ENCODE data around the gene IFITM10. TPM values are rescaled to one million over a fixed set of nuclear protein-coding genes. Genes with fewer than 3 reads are reported as not detected.
A peak's percentile ranks its signal among the peaks of the same experiment; 100 is the strongest.
"Not testable (repeated sequence)": the region's sequence is repeated elsewhere in the genome, so short reads cannot be mapped to it uniquely, and the experiment has no call there.

IFITM10 gene
- total RNA-seq, 1 donor from 2014 or later: 0.96 TPM

DNA sequence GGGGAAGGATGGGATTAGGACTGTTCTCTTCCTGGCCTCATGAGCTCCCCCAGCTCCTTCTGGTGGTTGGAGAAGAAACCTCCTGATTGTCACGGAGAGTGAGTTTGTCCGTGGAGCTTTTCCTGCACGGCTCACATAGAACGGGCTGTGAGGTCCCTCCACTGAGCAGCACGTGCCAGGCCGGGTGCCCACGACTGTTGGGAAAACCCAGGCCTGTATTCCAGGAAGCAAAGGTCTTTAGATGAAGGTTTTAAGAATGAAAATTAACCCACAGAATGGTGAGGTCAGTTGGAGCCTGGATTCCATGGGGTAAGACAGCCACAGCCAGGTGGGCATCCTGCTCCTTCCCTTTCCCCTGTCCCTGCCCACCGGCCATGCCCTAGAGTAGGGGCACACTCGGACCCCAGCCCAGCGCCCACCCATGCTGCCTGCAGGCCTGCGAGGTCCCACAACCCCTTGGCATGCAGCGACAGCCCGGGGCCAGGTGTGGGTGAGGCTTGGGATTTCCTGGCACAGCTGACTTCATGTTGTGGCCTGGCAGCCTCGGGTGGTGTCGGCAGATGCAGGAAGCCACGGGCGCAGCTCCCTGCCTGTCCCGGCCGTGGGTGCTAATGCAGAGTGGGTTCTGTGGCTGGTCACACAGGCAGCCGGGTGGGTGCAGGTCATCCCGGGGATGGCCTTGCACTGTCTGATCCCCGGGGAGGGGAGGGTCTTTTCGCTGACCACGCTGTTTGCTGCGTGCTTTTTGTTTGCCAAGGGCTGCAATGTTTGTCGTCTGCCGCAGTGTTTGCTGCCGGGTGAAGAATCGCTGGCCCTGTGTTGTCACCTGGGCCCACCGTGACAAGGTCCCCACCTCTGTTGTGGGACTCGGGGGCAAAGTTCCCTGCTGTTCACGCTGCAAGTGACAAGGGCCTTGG is 60.9 kb downstream of the IFITM10 start:
- peak; percentile 21 for ATAC-seq

DNA sequence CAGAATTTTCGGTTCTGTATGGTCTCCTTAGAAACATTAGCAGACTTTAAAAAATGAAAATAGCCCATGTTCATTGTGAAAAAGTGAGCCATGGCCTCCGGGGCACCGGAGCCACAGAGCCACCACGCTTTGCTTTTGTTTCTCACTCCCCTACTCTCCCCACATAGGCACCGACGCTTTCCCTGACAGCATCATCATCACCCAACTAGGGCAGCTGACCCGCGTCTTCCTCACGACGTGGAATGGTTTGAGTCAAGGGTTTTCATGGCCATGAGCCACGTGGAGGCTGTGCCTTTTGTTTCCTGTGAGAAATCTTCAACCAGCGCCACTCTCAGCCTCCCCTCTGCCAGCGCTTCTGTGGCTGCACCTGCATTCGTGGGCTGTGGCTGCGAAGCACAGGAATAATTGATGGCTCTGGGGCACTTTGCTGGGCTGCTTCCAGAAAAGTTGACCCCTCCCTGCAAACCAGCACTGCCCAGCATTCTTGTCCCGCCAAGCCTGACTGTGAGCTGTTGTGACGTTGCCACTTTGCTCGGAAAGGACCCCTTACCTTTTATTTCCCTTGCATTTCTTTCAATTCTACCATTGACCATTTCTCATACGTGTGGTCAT is 62.0 kb downstream of the IFITM10 start:
- not testable (repeated sequence) for ATAC-seq

DNA sequence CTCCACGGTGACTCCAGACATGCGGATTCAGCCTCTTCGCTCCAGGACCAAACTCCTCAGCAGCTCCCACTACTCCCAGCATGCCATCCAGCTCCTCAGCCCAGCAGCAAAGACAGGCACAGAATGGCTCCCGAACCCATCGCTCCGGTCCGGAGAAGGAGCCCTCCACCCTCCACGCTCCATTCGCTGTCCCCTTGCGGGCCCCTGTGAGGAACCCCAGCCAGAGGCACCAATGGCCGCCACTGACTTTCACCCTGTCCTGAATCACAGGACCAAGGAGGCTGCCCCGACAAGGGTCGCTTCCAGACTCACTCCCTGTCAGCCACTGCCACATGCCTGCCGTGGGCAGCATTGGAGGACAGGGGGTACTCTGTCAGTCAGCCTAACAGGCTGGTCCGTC is 64.2 kb downstream of the IFITM10 start:
- not testable (repeated sequence) for ATAC-seq

DNA sequence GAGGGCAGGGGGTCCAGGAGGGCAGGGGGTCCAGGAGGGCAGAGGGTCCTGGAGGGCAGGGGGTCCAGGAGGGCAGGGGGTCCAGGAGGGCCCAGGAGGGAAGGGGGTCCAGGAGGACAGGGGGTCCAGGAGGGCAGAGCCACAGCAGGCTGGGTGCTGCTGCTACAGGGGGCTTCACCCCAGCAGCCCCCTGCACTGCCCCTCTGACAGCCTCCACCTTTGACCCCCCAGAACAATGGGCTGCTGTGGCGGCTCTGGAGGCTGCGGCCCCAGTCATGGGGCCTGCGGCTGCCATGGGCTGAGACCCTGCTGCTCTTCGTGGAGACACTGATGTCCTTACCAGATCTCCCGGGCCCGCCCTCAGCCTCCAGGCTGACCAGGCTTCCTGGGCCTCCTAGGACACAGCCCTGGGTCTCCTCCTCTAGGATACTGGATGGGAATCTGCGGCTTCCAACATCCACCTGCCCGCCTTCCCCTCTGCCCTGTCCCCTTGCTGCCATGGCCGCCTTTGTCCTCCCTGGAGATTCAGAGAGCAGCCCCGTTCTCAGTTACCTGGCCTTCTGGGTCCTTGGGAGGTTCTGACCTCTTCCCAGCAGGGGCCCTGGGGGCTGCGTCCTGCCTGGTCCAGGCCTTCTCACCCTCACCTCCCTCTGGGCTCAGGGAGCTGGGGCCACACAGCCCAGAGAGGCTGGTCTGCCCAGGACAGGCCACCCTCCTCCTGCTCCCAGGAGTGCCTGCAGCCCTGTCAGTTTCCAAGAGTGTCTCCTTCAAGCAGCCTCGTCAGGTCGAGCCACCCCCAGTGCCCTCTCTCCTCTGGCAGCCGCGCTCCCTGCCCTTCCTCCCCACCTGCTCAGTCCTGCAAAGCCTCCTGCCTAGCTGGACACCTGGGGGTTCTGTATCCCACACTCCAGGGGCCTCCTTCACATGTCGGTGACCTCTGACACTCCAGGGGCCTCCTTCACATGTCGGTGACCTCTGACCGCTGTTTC is 65.2 kb downstream of the IFITM10 start:
- ATAC-seq: peak; percentile 28

DNA sequence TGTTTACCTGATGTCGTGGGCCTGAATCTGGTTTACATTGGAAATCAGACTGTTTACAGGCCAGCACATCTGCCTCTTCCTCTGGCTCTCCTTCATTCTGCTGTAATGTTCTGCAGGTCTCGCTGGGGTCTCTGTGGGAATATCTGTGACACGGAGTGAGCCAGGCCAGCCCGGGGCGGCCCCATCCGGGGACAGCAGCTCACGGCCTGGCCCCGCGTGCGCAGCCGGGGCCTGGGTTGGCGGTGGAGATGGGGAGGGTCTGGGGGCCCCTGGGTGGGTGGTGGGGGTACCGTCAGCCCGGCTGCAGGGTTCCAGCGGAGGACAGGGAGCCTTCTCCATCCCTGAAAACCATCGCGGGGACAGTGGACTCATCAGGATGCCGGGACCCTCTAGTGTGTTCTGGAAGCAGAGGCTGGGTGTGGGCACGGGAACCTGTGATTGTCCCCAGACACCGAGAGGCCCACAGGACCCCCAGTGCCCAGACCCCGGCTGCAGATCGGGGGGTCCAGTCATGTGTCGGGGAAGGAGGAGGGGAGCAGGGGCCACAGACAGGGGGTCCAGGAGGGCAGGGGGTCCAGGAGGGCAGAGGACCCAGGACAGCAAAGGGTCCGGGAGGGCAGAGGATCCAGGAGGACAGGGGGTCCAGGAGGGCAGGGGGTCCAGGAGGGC is 66.4 kb downstream of the IFITM10 start:
- peak; percentile 31 for ATAC-seq

DNA sequence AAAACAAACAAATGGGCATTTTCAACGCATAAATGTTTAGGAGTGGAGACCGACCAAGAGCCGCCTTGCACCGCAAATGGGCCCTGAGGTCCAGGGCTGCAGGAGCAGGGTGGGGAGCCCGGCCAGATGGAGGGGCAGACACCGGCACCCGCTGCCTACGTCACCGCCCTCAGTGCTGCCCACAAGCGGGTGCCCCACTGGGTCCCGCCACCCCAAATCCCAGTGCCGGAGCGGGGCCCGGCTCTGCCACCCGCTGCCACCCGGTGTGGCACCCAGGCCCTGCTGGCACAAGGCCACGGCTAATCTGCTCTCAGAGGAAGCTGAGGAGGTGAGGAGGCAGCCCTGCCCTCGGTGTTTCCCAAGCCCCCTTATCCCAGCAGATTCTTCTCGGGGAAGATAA is 67.2 kb downstream of the IFITM10 start:
- ATAC-seq: not testable (repeated sequence)

Other genes with a start within 250 kb of the IFITM10 start
- 0.76 TPM for gene DUSP8, start 178.3 kb downstream of the IFITM10 start, total RNA-seq
- not detected for gene KRTAP5-1, start 165.3 kb downstream of the IFITM10 start, total RNA-seq
- not detected for gene KRTAP5-2, start 152.3 kb downstream of the IFITM10 start, total RNA-seq
- not detected for gene KRTAP5-3, start 142.1 kb downstream of the IFITM10 start, total RNA-seq
- gene KRTAP5-4, start 128.5 kb downstream of the IFITM10 start, total RNA-seq: not detected
- gene KRTAP5-5, start 120.8 kb downstream of the IFITM10 start, total RNA-seq: not detected
- gene KRTAP5-6, start 53.4 kb downstream of the IFITM10 start, total RNA-seq: not detected
- 583 TPM for gene CTSD, start 13.3 kb upstream of the IFITM10 start, total RNA-seq
- gene SYT8, start 84.4 kb upstream of the IFITM10 start, total RNA-seq: 22.4 TPM
- 4.4 TPM for gene TNNI2, start 88.4 kb upstream of the IFITM10 start, total RNA-seq
- gene LSP1, start 102.5 kb upstream of the IFITM10 start, total RNA-seq: 18.8 TPM
- not detected for gene PRR33, start 141.3 kb upstream of the IFITM10 start, total RNA-seq
- gene TNNT3, start 169.1 kb upstream of the IFITM10 start, total RNA-seq: 0.40 TPM
- 44.4 TPM for gene MRPL23, start 196.7 kb upstream of the IFITM10 start, total RNA-seq
- 6.5 TPM for gene H19, start 247.2 kb upstream of the IFITM10 start, total RNA-seq